Inflammatory macrophage (primary cell): ENCODE measurements around the gene SMC1B.
"Not testable (repeated sequence)": the region's sequence is repeated elsewhere in the genome, so short reads cannot be mapped to it uniquely, and the experiment has no call there.

Experiments used
- DNase-seq, 2 donors: peaks; one replicate each; pipeline ENCODE4 v3.0.0-alpha.2; 2020 to 2022
- total RNA-seq, 18 experiments: gene quantifications; one replicate each; lab custom pipeline; 2026; ENCODE audit warnings: mixed read lengths in 6 of 18, inconsistent platforms in 2 of 18; lab: John Stamatoyannopoulos, UW

SMC1B gene, protein sequence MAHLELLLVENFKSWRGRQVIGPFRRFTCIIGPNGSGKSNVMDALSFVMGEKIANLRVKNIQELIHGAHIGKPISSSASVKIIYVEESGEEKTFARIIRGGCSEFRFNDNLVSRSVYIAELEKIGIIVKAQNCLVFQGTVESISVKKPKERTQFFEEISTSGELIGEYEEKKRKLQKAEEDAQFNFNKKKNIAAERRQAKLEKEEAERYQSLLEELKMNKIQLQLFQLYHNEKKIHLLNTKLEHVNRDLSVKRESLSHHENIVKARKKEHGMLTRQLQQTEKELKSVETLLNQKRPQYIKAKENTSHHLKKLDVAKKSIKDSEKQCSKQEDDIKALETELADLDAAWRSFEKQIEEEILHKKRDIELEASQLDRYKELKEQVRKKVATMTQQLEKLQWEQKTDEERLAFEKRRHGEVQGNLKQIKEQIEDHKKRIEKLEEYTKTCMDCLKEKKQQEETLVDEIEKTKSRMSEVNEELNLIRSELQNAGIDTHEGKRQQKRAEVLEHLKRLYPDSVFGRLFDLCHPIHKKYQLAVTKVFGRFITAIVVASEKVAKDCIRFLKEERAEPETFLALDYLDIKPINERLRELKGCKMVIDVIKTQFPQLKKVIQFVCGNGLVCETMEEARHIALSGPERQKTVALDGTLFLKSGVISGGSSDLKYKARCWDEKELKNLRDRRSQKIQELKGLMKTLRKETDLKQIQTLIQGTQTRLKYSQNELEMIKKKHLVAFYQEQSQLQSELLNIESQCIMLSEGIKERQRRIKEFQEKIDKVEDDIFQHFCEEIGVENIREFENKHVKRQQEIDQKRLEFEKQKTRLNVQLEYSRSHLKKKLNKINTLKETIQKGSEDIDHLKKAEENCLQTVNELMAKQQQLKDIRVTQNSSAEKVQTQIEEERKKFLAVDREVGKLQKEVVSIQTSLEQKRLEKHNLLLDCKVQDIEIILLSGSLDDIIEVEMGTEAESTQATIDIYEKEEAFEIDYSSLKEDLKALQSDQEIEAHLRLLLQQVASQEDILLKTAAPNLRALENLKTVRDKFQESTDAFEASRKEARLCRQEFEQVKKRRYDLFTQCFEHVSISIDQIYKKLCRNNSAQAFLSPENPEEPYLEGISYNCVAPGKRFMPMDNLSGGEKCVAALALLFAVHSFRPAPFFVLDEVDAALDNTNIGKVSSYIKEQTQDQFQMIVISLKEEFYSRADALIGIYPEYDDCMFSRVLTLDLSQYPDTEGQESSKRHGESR
- 0 to 0.36 (median 0.07) reads per million in 18 experiments for total RNA-seq

DNA sequence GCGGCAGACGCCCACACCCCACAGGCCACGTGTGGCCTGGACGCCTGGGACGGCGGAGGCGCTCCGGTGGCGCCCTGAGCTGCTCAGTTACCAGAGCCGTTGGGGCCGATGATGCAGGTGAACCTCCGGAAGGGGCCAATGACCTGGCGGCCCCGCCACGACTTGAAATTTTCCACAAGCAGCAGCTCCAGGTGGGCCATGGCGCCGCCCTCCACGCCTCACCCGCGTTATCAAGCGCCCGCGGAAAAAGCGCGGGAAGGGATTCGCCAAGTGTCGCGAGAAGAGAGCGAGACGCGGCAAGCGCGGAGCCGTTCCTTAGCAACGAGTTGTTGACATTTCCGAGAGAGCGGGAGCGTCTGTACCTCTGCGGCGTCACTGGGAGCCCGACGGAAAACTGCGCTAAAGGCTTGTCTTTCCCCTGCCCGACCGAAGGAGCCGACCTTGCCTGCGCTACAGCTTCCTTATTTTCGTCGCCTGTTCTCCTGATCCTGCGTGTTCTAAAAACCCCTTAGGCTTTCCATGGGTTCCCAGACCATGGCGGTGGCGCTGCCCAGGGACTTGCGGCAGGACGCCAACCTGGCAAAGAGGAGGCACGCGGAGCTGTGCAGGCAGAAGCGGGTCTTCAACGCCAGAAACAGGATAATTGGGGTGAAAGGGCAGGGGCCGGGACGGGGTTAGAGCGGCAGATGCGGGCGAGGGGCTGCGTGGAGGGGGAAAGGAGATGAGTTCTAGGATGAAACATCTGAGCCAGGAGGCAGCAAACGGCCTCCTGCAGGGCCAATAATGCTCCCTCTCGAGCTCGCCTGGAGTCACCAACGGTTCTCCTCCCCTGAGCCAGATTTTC lies at the start of gene SMC1B, which contains the start of gene RIBC2:
Gene SMC1B (minus strand): TSS at position 232 of the 844 bp plus-strand sequence. CDS start 32 bp downstream, at position 200.
Gene RIBC2 (plus strand): TSS at position 326 of the 844 bp plus-strand sequence. CDS start 194 bp downstream, at position 520.
- peak; percentile 74 to 81 for DNase-seq

DNA sequence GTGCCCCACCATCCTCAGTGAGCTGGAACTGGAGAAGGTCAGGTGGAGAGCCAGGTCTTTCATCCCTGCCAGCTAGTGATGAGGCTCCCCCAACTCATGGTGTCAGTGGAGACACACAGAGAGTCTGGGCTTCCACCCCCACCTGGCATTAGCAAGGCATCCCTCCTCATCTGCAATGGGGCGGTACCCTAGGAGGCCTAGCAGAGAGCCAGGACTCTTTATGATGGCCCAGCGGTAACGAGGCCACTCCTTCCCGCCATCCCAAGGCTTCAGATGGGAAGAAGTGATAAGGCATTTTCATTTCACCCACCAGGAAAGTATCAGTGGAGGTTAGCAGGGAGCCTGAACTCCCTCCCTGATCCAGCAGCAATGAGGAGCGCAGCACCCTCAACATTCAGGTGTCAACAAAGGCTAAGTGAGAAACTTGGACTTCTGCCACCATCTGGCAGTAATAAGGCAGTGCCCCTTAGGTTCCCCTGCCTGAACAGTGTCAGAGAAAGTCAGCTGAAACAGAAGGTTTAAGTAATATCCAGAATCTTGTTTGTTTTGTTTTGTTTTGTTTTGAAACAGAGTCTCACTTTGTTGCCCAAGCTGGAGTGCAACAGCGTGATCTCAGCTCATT lies 48.7 kb upstream of the SMC1B start:
- peak; percentile 5 to 36 for DNase-seq

DNA sequence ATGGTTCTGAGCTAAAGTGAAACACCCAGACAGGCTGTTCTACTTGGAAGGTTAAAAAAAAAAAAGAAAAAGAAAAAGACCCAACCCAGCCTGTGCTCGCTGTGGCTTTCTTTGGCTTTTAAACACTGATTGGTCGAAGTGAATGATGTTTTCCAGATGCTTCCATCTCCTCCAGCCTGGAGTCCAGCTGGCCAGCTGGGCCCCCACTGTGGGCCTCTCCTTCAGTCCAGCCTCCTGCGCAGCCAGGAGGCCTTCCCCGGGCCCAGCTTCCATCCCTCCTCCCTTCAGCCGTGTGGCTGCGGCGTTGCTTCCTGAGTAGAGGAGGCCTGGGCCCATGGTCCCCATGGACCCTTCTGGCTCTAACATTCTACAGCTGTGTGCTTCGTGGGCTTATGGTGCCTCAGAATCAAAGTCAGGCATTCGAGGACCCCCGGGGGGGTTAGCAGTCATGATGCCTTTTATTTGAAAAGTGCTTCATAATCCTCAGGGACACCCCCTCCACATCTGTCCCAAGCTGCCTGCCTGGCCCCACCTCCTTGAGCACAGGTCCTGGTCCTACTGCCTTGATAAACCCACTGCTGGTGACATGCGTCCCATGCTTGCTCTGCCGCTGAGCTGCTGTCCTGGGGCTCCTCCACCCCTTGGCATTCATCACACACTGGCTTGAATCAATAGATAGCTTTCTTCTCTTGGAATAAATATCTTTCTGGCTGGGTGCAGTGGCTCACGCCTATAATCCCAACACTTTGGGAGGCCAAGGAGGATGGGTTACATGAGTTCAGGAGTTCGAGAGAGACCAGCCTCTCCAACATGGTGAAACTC lies 47.1 kb upstream of the SMC1B start:
- no peak for DNase-seq

DNA sequence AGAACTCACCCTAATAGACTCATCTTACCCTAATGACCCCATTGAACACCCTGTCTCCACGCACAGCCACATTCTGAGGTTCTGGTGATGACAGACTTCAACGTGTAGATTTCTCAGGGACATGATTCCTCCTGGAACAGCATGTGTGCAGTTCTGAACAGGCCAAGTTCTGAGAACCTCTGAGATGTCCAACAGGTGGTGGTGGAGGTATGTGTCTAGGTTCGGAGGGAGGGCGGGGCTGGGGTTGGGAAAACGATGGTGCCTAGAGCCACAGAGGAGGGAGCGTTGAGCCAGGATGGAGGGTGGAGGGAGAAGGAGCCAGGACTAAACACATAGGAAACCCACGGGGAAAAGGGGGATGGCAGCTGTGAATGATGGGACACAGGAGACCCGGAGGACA lies 45.8 kb upstream of the SMC1B start:
- DNase-seq: no peak

DNA sequence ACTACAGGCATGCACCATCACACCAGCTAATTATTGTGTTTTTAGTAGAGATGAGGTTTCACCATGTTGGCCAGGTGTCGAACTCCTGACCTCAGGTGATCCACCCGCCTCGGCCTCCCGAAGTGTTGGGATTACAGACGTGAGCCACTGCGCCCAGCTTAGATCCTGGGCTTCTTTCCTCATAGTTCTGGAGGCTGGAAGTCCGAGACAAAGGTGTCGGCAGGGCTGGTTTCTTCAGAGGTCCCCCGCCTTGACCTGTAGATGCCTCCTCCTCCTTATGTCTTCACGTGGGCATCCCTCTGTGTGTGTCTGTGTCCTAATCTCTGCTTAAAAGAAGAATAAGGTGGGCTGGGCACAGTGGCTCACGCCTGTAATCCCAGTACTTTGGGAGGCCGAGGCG lies 45.1 kb upstream of the SMC1B start:
- no peak for DNase-seq

DNA sequence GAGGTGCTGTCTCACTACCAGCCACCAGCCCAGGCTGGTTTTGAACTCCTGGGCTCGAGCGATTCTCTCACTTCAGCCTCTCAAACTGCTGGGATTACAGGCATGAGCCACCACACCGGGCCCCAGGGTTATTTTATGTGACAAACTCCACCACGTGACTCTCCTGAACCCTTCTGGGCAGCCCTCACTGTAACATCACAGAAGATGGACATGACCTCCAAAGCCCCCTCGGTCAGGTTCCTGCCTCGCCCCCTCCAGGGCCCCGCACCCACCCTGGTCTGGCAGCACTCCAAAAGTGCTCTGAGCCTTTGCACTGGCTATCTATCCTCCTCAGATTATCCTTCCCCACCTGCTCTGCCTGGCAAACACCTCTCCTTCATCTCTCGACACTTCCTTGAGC lies 43.4 kb upstream of the SMC1B start:
- DNase-seq: no peak

DNA sequence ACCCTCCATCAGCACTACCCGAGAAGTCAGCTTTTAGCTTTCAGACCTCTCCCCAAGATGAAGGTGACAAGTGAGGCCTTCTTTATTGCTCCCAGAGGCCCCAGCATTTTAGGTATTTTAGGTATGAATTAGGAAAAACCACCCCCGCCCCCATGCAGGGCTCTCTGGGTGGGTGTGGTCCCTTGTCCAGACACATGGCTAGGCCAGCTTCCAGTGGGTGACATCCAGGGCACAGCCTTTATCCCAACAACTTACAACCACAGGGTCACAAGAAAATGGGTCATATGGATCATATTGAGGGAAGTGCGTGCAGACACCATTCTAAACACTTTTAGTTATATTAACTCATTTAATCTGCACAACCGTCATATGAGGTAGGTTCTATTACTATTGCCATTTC lies 42.2 kb upstream of the SMC1B start:
- DNase-seq: no peak

DNA sequence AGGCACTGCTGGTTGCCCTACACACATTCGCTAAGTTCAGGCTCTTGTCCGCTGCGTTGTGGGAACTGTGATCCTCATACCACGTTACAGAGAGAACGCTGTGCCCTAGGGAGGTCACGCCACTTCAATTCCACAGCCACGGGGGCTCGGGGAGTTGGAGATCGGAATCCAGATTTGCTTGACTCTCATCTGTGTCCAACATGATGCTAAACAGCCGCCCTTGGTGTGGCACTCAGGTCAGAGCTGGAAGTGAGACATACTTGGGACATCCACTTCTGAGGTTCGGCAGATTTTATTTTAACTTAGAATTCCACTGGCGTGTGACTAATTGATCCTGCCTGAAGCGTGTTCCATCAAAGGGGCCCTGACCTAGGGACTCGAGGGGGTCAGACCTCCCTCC lies 41.8 kb upstream of the SMC1B start:
- DNase-seq: no peak

DNA sequence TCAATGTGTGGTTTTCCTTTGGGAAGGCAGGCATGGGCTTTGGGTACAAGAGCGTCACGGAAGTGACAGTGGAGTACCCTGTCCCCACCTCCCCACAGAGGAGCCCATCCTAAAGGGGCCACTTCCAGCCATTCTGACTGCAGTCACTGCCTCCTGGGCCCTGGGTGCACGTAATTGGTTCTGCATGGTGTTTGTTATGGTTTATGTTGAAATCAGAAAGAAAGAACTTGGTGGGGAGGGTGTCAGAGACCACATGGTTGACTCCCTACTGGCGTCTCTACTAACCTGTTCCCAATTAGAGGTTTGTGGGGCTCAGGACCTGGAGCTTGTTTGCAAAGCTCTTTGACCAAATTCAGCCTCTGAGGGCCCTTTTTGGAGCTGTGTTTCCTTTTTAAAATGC lies 40.9 kb upstream of the SMC1B start:
- no peak for DNase-seq

DNA sequence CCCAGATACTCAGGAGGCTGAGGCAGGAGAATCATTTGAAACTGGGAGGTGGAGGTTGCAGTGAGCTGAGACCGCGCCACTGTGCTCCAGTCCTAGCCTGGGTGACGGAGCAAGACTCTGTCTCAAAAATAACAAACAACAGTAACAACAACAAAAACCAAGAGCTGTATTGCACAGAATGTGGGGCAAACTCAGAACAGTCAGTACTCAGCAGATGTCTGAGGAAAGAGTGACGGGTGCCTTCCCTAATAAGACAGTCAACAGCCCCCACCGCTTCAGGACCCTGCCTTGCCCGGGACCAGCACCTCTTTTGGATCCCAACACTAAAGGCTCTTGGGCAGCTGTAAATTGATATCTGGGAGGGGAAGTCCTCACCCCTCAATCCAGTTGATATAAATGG lies 40.4 kb upstream of the SMC1B start:
- DNase-seq: no peak

DNA sequence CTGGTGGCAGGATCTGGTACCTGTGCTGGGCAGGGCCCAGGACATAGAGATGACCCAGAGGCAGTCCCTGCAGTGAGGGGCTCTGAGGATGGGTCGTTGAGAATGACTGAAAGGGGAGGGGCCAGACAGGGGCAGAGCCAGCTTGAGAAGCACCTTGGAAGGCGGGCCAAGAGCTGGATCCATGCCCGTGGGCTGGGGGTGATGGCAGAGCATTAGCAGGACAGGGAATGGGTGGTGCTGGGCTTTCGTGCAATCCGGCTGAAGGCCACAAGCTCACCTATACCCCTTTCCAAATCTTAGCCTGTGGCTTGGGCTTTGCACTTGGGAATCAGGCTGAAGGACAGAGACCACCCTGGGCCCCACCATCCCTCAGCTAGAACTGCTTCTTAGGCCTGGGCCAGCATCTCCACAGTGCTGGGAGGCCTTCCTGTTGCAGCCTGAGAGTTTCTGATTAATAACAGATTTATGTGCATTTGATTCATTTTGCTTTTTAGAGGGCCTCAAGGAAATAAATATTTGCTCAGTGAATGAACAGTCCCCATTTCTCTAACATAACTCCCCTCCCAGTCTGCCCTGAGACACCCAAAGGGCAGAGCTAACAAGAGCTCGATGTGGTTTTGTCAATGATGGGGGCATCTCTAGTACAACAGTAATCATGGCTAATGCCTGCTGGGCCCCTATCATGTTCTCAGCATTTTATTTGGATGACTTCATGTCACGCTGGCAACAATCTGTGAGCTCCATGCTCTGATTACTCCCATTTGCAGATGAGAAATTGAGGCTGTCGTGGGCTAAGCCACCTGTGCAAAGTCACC lies 39.4 kb upstream of the SMC1B start:
- no peak for DNase-seq

DNA sequence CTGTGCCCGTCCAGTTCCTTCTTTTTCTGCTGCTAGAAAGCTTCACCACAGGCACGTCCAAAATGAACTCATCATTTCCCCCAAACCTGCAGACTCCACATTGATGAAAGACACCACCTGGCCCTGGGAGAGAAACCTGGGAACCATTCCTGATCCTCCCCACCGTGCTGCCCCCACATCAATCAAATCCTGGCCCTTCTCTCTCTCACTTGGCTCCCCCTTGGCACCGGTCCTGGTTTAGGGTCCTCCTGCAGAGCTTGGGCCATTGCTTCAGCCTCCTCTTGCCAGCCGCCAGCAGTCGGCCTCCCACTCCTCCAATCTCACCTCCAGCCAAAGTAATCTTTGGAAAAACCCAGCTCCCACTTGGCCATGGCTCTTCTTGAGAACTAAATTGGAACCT lies 38.6 kb upstream of the SMC1B start:
- no peak for DNase-seq

DNA sequence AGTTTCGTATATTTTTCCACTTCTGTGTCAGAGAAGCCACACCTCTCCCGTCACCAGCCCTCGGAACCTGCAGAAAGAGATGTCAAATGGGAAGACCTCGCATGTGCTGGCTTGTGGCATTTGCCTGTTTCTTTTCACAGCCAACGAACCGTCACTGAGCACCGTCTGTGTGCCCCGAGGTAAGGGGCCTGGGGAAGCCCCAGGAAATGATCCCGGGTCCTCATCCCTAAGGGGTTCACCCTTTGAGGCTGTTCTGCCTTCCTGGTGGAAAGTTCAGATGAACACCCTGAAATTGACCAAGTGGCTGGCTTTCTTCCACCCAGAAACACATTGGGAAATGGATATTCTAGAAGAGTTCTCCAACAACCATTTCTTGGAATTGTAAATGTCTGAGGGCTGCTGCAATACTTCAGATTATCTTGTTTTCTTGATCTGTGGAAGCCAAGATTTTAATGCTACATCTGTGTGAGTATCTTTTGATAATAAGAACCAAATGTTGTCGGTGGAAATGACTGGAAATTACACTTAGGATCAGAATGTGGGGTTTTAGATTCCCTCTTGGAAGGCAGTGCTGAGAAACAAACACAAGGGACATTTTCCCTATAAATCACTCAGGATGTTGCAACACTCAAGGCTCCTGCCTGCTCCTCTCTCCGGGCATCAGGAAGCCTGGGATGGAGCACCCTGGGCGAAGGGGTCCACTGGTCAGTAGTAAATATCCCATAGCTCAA lies 37.7 kb upstream of the SMC1B start:
- no peak for DNase-seq

DNA sequence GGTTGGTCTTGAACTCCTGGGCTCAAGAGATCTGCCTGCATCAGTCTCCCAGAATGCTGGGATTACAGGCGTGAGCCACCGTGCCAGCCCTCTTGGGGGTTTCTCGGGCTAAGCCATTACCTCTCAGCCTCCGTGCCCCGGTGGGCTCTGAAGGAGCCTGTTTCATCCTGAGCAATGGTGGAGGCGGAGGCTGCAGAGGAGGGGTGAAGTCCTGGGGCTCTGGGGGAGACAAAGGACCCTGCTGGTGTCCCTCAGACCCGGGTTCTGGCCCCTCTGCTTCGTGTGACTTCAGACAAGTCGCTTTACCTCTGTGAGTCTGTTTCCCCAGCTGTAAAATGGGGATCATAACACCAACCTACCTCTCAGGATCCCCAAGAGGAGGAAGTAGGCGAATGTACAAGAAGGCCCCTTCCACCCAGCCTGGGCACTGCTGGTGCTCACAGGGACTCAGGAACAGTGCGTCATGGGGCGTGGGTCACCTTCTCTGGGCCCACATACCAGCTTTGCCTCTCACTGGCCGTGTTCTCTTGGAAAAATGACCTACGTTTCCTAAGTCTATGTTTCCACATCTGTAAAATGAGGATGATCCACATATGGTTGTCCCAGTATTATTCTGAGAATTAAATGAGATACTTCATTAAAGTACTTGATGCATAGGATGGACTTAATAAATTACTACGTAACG lies 36.8 kb upstream of the SMC1B start:
- no peak for DNase-seq

DNA sequence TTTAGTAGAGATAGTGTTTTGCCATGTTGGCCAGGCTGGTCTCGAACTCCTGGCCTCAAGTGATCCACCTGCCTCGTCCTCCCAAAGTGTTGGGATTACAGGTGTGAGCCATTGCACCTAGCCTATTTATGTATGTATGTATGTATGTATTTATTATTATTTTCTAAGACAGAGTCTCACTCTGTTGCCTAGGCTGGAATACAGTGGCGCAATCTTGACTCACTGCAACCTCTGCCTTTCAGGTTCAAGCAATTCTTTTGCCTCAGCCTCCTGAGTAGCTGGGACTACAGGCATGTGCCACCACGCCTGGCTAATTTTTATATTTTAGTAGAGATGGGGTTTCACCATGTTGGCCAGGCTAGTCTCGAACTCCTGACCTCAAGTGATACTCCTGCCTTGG lies 36.0 kb upstream of the SMC1B start:
- not testable (repeated sequence) for DNase-seq

DNA sequence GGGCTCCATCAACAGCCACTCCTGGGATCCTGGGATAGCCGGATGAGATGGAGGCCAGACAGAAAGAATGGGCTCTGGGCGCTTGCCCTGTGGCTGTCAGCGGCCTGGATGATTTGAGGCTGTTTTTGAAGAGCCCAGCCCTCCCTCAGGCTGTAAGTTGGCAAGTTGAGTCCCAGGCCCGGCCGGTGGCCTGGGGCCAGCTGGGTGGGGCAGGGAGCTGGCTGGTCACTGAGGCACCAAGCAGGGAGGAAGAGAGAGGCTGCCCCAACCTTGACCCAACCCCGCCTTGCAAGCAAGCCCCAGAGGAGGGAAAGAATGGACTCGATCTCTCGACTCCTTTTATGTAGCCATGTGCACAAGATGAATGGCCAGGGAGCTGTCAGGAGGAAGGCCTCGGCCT lies 35.0 kb upstream of the SMC1B start:
- no peak for DNase-seq

DNA sequence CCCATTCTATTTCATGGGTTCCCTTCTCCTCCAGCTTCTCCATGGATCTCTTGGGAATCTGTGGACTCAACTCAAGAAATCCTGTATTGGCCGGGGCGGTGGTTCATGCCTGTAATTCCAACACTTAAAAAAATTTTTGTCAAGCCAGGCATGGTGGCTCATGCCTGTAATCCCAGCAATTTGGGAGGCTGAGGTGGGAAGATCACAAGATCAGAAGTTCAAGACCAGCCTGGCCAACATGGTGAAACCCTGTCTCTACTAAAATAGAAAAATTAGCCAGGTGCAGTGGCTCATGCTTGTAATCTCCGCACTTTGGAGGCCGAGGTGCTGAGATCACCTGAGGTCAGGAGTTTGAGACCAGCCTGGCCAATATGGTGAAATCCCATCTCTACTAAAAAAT lies 34.2 kb upstream of the SMC1B start:
- not testable (repeated sequence) for DNase-seq

DNA sequence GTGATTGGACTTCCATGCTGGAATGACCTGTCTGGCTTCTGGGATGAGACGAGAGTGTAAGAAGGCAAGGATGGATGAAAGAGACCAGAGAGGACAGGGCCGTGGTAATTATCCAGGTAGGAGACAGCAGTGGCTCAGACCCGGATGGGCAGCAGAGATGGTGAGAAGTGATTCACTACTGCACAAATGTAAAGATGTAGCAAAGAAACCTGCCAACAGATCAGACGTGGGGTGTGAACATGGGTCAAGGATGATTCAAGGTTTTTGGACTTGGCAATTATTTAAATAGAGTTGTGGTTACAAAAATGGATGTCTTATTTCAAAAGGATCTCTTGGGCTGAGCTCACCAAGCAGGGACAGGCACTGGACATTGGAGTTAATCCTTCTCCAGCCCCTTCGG lies 32.8 kb upstream of the SMC1B start:
- DNase-seq: no peak
